ENCODE results near the gene PDZRN3. TPM values are rescaled to one million over a fixed set of nuclear protein-coding genes. Genes with fewer than 3 reads are reported as not detected.

Gene PDZRN3
- polyA plus RNA-seq, 4 donors: 2.2 to 21.4 (median 14.1) TPM

- Histone ChIP-seq H3K4me3 (ENCODE audit: low read depth in 1 of 3, low read length in 3 of 3) (no peak overlapping the region), H3K9me3 (ENCODE audit: control insufficient read depth in 2 of 2, insufficient read depth in 1 of 2, low read depth in 1 of 2, low read length in 1 of 2) (no peaks in the 10 kb centered on the region), H3K27ac (ENCODE audit: low read depth in 1 of 3, low read length in 2 of 3) (no peak overlapping the region), H3K4me1 (ENCODE audit: control insufficient read depth in 3 of 3, insufficient read depth in 2 of 3, low read depth in 1 of 3, low read length in 2 of 3) (no peaks in the 10 kb centered on the region), H3K27me3 (ENCODE audit: control insufficient read depth in 3 of 3, insufficient read depth in 3 of 3, low read length in 3 of 3) (no peaks in the 10 kb centered on the region), H3K36me3 (ENCODE audit: control insufficient read depth in 3 of 3, insufficient read depth in 2 of 3, low read depth in 1 of 3, low read length in 3 of 3) (no peaks in the 10 kb centered on the region)
- DNase-seq (no peak), FAIRE-seq (no peak)
Observed at GRCh38 chr3:73661265-73661664, 36.5 kb upstream of the PDZRN3 start.

- no peak overlapping the region for H3K27ac ChIP-seq (ENCODE audit: low read depth in 1 of 3, low read length in 2 of 3)
- 80 to 93% (median 80%) methylated on average over 4 of the region's 4 CpGs for WGBS, 3 donors
- no peak overlapping the region for H3K4me3 ChIP-seq (ENCODE audit: low read depth in 1 of 3, low read length in 3 of 3)
- DNase-seq (no peak), FAIRE-seq (no peak)
- H3K36me3 ChIP-seq (ENCODE audit: control insufficient read depth in 3 of 3, insufficient read depth in 2 of 3, low read depth in 1 of 3, low read length in 3 of 3): no peaks in the 10 kb centered on the region
- no peaks in the 10 kb centered on the region for H3K9me3 ChIP-seq (ENCODE audit: control insufficient read depth in 2 of 2, insufficient read depth in 1 of 2, low read depth in 1 of 2, low read length in 1 of 2)
- H3K4me1 ChIP-seq (ENCODE audit: control insufficient read depth in 3 of 3, insufficient read depth in 2 of 3, low read depth in 1 of 3, low read length in 2 of 3): no peaks in the 10 kb centered on the region
- H3K27me3 ChIP-seq (ENCODE audit: control insufficient read depth in 3 of 3, insufficient read depth in 3 of 3, low read length in 3 of 3): no peaks in the 10 kb centered on the region
Observed at GRCh38 chr3:73658227-73658626, 33.5 kb upstream of the PDZRN3 start.

GRCh38 chr3:73657186-73657585 is 32.4 kb upstream of the PDZRN3 start:
- Histone ChIP-seq H3K27ac (ENCODE audit: low read depth in 1 of 3, low read length in 2 of 3) (no peak overlapping the region), H3K9me3 (ENCODE audit: control insufficient read depth in 2 of 2, insufficient read depth in 1 of 2, low read depth in 1 of 2, low read length in 1 of 2) (no peaks in the 10 kb centered on the region), H3K4me3 (ENCODE audit: low read depth in 1 of 3, low read length in 3 of 3) (no peak overlapping the region)

GRCh38 chr3:73656241-73656890 is 31.6 kb upstream of the PDZRN3 start:
- Histone ChIP-seq H3K27ac (ENCODE audit: low read depth in 1 of 3, low read length in 2 of 3) (no peak overlapping the region), H3K4me1 (ENCODE audit: control insufficient read depth in 3 of 3, insufficient read depth in 2 of 3, low read depth in 1 of 3, low read length in 2 of 3) (no peaks in the 10 kb centered on the region), H3K9me3 (ENCODE audit: control insufficient read depth in 2 of 2, insufficient read depth in 1 of 2, low read depth in 1 of 2, low read length in 1 of 2) (no peaks in the 10 kb centered on the region), H3K4me3 (ENCODE audit: low read depth in 1 of 3, low read length in 3 of 3) (no peak overlapping the region), H3K36me3 (ENCODE audit: control insufficient read depth in 3 of 3, insufficient read depth in 2 of 3, low read depth in 1 of 3, low read length in 3 of 3) (no peaks in the 10 kb centered on the region), H3K27me3 (ENCODE audit: control insufficient read depth in 3 of 3, insufficient read depth in 3 of 3, low read length in 3 of 3) (no peaks in the 10 kb centered on the region)
- DNase-seq: no peak
- 86 to 91% (median 89%) methylated on average over 4 of the region's 4 CpGs for WGBS, 3 donors
- FAIRE-seq: no peak

More at GRCh38 chr3:73657186-73657585, 32.4 kb upstream of the PDZRN3 start:
- no peaks in the 10 kb centered on the region for H3K36me3 ChIP-seq (ENCODE audit: control insufficient read depth in 3 of 3, insufficient read depth in 2 of 3, low read depth in 1 of 3, low read length in 3 of 3)
- no peak for FAIRE-seq
- no peaks in the 10 kb centered on the region for H3K4me1 ChIP-seq (ENCODE audit: control insufficient read depth in 3 of 3, insufficient read depth in 2 of 3, low read depth in 1 of 3, low read length in 2 of 3)
- no peak for DNase-seq
- no peaks in the 10 kb centered on the region for H3K27me3 ChIP-seq (ENCODE audit: control insufficient read depth in 3 of 3, insufficient read depth in 3 of 3, low read length in 3 of 3)

- H3K9me3 ChIP-seq (ENCODE audit: control insufficient read depth in 2 of 2, insufficient read depth in 1 of 2, low read depth in 1 of 2, low read length in 1 of 2): no peaks in the 10 kb centered on the region
- 79 to 91% (median 86%) methylated on average over 5 of the region's 5 CpGs for WGBS, 3 donors
- no peak for DNase-seq
- FAIRE-seq: no peak
- no peaks in the 10 kb centered on the region for H3K27me3 ChIP-seq (ENCODE audit: control insufficient read depth in 3 of 3, insufficient read depth in 3 of 3, low read length in 3 of 3)
- no peak overlapping the region for H3K27ac ChIP-seq (ENCODE audit: low read depth in 1 of 3, low read length in 2 of 3)
- no peaks in the 10 kb centered on the region for H3K4me1 ChIP-seq (ENCODE audit: control insufficient read depth in 3 of 3, insufficient read depth in 2 of 3, low read depth in 1 of 3, low read length in 2 of 3)
- H3K36me3 ChIP-seq (ENCODE audit: control insufficient read depth in 3 of 3, insufficient read depth in 2 of 3, low read depth in 1 of 3, low read length in 3 of 3): no peaks in the 10 kb centered on the region
- H3K4me3 ChIP-seq (ENCODE audit: low read depth in 1 of 3, low read length in 3 of 3): no peak overlapping the region
Observed at GRCh38 chr3:73655197-73655596, 30.5 kb upstream of the PDZRN3 start.

- no peaks in the 10 kb centered on the region for H3K36me3 ChIP-seq (ENCODE audit: control insufficient read depth in 3 of 3, insufficient read depth in 2 of 3, low read depth in 1 of 3, low read length in 3 of 3)
- no peaks in the 10 kb centered on the region for H3K4me1 ChIP-seq (ENCODE audit: control insufficient read depth in 3 of 3, insufficient read depth in 2 of 3, low read depth in 1 of 3, low read length in 2 of 3)
- FAIRE-seq (no peak), DNase-seq (no peak)
- no peaks in the 10 kb centered on the region for H3K9me3 ChIP-seq (ENCODE audit: control insufficient read depth in 2 of 2, insufficient read depth in 1 of 2, low read depth in 1 of 2, low read length in 1 of 2)
- H3K27ac ChIP-seq (ENCODE audit: low read depth in 1 of 3, low read length in 2 of 3): no peak overlapping the region
- WGBS, 3 donors: 70 to 75% (median 74%) methylated on average over 1 of the region's 1 CpG
- no peak overlapping the region for H3K4me3 ChIP-seq (ENCODE audit: low read depth in 1 of 3, low read length in 3 of 3)
- no peaks in the 10 kb centered on the region for H3K27me3 ChIP-seq (ENCODE audit: control insufficient read depth in 3 of 3, insufficient read depth in 3 of 3, low read length in 3 of 3)
Observed at GRCh38 chr3:73653877-73654276, 29.1 kb upstream of the PDZRN3 start.

- Histone ChIP-seq H3K9me3 (ENCODE audit: control insufficient read depth in 2 of 2, insufficient read depth in 1 of 2, low read depth in 1 of 2, low read length in 1 of 2) (no peaks in the 10 kb centered on the region), H3K4me3 (ENCODE audit: low read depth in 1 of 3, low read length in 3 of 3) (no peak overlapping the region), H3K4me1 (ENCODE audit: control insufficient read depth in 3 of 3, insufficient read depth in 2 of 3, low read depth in 1 of 3, low read length in 2 of 3) (no peaks in the 10 kb centered on the region), H3K27ac (ENCODE audit: low read depth in 1 of 3, low read length in 2 of 3) (no peak overlapping the region), H3K36me3 (ENCODE audit: control insufficient read depth in 3 of 3, insufficient read depth in 2 of 3, low read depth in 1 of 3, low read length in 3 of 3) (no peaks in the 10 kb centered on the region), H3K27me3 (ENCODE audit: control insufficient read depth in 3 of 3, insufficient read depth in 3 of 3, low read length in 3 of 3) (no peaks in the 10 kb centered on the region)
- no peak for FAIRE-seq
- 73 to 79% (median 78%) methylated on average over 3 of the region's 3 CpGs for WGBS, 3 donors
- peak in 1 of 2 donors; percentile 11 for DNase-seq
Observed at GRCh38 chr3:73653351-73653750, 28.6 kb upstream of the PDZRN3 start.

- WGBS, 3 donors: 82 to 92% (median 87%) methylated on average over 3 of the region's 3 CpGs
- FAIRE-seq (no peak), DNase-seq (no peak)
- no peak overlapping the region for H3K27ac ChIP-seq (ENCODE audit: low read depth in 1 of 3, low read length in 2 of 3)
- no peaks in the 10 kb centered on the region for H3K36me3 ChIP-seq (ENCODE audit: control insufficient read depth in 3 of 3, insufficient read depth in 2 of 3, low read depth in 1 of 3, low read length in 3 of 3)
- H3K4me1 ChIP-seq (ENCODE audit: control insufficient read depth in 3 of 3, insufficient read depth in 2 of 3, low read depth in 1 of 3, low read length in 2 of 3): no peaks in the 10 kb centered on the region
- H3K4me3 ChIP-seq (ENCODE audit: low read depth in 1 of 3, low read length in 3 of 3): no peak overlapping the region
- H3K9me3 ChIP-seq (ENCODE audit: control insufficient read depth in 2 of 2, insufficient read depth in 1 of 2, low read depth in 1 of 2, low read length in 1 of 2): no peaks in the 10 kb centered on the region
- no peaks in the 10 kb centered on the region for H3K27me3 ChIP-seq (ENCODE audit: control insufficient read depth in 3 of 3, insufficient read depth in 3 of 3, low read length in 3 of 3)
Observed at GRCh38 chr3:73652896-73653295, 28.2 kb upstream of the PDZRN3 start.

- H3K4me1 ChIP-seq (ENCODE audit: control insufficient read depth in 3 of 3, insufficient read depth in 2 of 3, low read depth in 1 of 3, low read length in 2 of 3): no peaks in the 10 kb centered on the region
- H3K36me3 ChIP-seq (ENCODE audit: control insufficient read depth in 3 of 3, insufficient read depth in 2 of 3, low read depth in 1 of 3, low read length in 3 of 3): no peaks in the 10 kb centered on the region
- DNase-seq (no peak), FAIRE-seq (no peak)
- H3K9me3 ChIP-seq (ENCODE audit: control insufficient read depth in 2 of 2, insufficient read depth in 1 of 2, low read depth in 1 of 2, low read length in 1 of 2): no peaks in the 10 kb centered on the region
- no peak overlapping the region for H3K27ac ChIP-seq (ENCODE audit: low read depth in 1 of 3, low read length in 2 of 3)
- no peak overlapping the region for H3K4me3 ChIP-seq (ENCODE audit: low read depth in 1 of 3, low read length in 3 of 3)
- no peaks in the 10 kb centered on the region for H3K27me3 ChIP-seq (ENCODE audit: control insufficient read depth in 3 of 3, insufficient read depth in 3 of 3, low read length in 3 of 3)
Observed at GRCh38 chr3:73637042-73637441, 12.3 kb upstream of the PDZRN3 start.

Measured in small intestine (tissue), 7 donors.